HT-29 (cell line): ENCODE results near the gene MFSD6L. TPM values are rescaled to one million over a fixed set of nuclear protein-coding genes. Genes with fewer than 3 reads are reported as not detected.

ENCODE experiments used
- DNase-seq: peaks from one replicate; pipeline ENCODE4 v3.0.0-alpha.2; 2015; ENCODE audit warnings: low spot score
- total RNA-seq: library from RNA; depleted of rRNA; stranded (reverse); fragments of >200 nt; shearing (Covaris generic); gene quantifications from 2 replicates; pipeline ENCODE4 v1.2.3, GENCODE V29; 2014

MFSD6L gene
- total RNA-seq, 1 experiment from 2014 or later: not detected

GRCh38 chr17:8792646-8793045 lies 6.5 kb downstream of the MFSD6L start:
- DNase-seq: no peak

GRCh38 chr17:8791910-8792270 lies 7.3 kb downstream of the MFSD6L start:
- no peak for DNase-seq

GRCh38 chr17:8791248-8791909 lies 7.8 kb downstream of the MFSD6L start:
- DNase-seq: no peak

- DNase-seq: no peak
These were observed 9.4 kb downstream of the MFSD6L start for GRCh38 chr17:8789743-8790142.

- DNase-seq: no peak
These were observed 10.2 kb downstream of the MFSD6L start for GRCh38 chr17:8788998-8789397.

- DNase-seq: peak; percentile 70
These were observed 13.4 kb downstream of the MFSD6L start for GRCh38 chr17:8785547-8786413.

- DNase-seq: no peak
These were observed 17.0 kb downstream of the MFSD6L start for GRCh38 chr17:8782176-8782575.

- no peak for DNase-seq
These were observed 17.4 kb downstream of the MFSD6L start for GRCh38 chr17:8781776-8782175.

- DNase-seq: no peak
These were observed 22.3 kb downstream of the MFSD6L start for GRCh38 chr17:8776881-8777280.

- DNase-seq: no peak
These were observed 22.9 kb downstream of the MFSD6L start for GRCh38 chr17:8776248-8776647.

GRCh38 chr17:8766731-8767130 lies 32.4 kb downstream of the MFSD6L start:
- DNase-seq: no peak

GRCh38 chr17:8762012-8762411 lies 37.2 kb downstream of the MFSD6L start:
- DNase-seq: no peak

- DNase-seq: no peak
These were observed 41.0 kb downstream of the MFSD6L start, which contains the start of gene SPDYE4 for GRCh38 chr17:8758137-8758596. Gene SPDYE4, minus strand, starts transcription at chr17:8758546. Its CDS starts 164 bp downstream, at chr17:8758382.

GRCh38 chr17:8757189-8757588 lies 42.0 kb downstream of the MFSD6L start:
- no peak for DNase-seq

- no peak for DNase-seq
These were observed 43.4 kb downstream of the MFSD6L start for GRCh38 chr17:8755590-8756255.

- no peak for DNase-seq
These were observed 44.3 kb downstream of the MFSD6L start for GRCh38 chr17:8754890-8755289.

- peak; percentile 25 for DNase-seq
These were observed 45.2 kb downstream of the MFSD6L start for GRCh38 chr17:8753976-8754440.

- DNase-seq: no peak
These were observed 45.8 kb downstream of the MFSD6L start for GRCh38 chr17:8753136-8753975.

GRCh38 chr17:8749616-8750015 lies 49.5 kb downstream of the MFSD6L start:
- DNase-seq: no peak

GRCh38 chr17:8747742-8748141 lies 51.4 kb downstream of the MFSD6L start:
- DNase-seq: no peak
